GM18505 (cell line): ENCODE results near the gene ITPK1.

Source experiments
- ATAC-seq: cut with Tn5 transposase; IDR thresholded peaks from one replicate; pipeline ENCODE4 v1.9.1; 2021; ENCODE audit not compliant: unreplicated experiment
- POLR2A ChIP-seq: IDR thresholded peaks from 4 replicates; pipeline ENCODE4 v1.6.1; 2011; ENCODE audit warnings: borderline replicate concordance; ENCODE audit not compliant: insufficient read depth, insufficient read length; ENCODE audit errors: extremely low read depth

The ITPK1 gene

GRCh38 chr14:93017301-93017797, 98.4 kb downstream of the ITPK1 start:
- no peak for ATAC-seq

DNA sequence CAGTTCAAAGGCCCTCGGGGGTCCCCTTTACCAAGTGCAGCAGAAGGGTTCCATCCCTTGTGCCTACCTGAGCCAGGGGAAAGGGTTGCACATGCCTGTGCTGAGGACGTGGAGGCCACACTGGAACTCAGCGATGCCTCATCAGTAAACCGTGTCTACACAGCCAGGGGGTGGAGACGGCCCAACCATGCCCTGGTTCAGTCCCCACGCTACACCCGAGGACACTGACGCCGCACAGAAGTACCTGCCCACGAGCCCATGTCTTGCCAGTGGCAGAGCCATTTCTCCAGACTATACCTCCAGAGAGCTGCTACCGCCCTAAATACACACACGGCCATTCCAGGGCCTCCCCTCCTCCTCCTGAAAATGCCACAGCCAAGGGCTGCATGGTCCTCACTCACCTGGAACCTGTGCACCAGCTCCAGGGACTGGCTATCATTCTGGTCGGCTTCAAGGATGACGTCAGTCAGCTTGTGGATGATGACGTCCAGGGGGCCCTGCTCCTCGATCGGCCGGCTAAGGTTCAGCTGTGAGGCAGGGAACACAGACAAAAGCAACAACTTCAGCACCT, 99.4 kb downstream of the ITPK1 start:
- no peak for ATAC-seq
- no peak for TF ChIP-seq POLR2A

More at GRCh38 chr14:93017301-93017797, 98.4 kb downstream of the ITPK1 start:
- no peak for TF ChIP-seq POLR2A

DNA sequence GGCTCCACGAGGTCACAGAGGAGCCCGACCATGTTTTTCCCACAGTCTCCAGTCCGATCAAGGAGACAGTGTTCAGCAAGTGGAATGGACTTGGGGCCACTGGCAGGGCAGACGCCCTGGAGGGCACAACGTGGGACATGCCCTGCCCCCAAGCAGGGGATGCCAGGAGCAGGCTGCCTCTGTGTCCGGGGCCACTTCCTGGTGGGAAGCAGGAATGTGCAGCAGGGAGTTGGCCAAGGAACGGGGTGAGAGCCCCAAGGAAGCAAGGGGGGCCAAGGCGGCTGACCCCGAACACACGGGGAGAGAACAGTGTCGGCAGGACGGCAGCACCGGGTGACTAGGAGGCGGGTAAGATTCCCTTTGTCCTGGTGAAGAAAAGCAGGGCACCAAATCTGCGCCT, 100.2 kb downstream of the ITPK1 start:
- TF ChIP-seq POLR2A = no peak
- ATAC-seq = no peak

DNA sequence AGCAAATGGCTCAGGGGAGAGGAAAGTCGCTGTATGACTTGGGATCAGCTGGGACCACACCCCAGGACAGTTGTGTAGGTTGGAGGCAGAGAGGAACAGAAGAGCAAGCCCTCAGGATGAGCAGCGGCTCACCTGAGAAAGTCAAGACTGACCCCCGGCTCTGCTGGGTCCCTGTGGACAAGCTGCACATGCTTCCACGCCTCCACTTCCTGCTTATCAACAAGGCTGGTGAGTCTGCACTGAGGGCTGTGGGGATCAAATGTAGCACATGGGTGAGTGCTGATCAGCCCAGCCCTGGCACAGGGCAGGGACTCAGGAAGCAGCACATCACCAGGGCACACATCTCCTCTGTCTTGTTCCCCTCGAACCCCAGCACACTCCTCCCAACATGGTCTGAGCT, 100.7 kb downstream of the ITPK1 start:
- TF ChIP-seq POLR2A = no peak
- no peak for ATAC-seq

DNA sequence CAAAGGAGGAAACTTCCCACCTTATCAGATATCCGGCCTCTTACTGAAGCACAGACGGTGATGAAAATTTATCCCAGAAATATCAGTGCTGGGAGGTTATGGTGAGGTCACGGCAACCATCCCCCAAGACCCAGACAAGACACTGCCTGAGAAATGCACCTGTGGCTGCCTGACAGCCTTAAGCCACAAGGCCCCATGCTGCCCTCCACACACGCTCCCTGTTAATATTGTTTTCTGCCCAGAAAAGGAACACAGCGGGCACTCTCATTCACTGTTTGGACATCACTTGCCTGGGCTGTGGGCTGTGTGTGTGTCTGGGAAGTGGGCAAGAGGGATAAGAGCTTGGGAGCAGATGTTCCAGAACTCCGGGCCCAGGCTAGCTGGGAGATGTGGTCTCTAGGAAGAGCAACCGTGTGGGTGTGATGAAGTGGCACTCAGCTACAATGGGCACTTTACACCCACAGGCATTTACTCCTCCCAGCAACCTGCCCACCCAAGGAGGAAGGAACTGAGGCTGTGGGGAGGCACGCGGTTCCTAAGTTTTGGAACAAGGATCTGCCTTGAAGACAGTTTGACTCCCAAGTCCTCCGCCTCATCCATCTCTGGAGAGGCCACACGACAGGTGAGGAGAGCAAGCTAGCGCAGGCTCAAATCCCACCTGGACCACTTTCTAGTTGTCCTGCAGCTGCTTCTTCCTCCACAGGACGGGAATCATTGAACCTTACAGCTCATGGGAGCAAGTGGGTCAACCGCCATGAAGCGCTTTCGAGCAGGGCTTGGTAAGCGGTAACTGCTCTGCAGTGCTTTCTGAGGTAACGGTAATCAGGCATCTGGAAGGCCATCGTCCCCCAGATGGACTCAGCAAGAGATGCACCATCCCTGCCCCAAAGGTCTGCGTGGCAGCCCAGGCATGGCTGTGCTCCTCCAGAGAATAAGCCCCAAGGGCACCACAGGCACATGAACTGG, 101.4 kb downstream of the ITPK1 start:
- ATAC-seq = no peak
- no peak for TF ChIP-seq POLR2A

DNA sequence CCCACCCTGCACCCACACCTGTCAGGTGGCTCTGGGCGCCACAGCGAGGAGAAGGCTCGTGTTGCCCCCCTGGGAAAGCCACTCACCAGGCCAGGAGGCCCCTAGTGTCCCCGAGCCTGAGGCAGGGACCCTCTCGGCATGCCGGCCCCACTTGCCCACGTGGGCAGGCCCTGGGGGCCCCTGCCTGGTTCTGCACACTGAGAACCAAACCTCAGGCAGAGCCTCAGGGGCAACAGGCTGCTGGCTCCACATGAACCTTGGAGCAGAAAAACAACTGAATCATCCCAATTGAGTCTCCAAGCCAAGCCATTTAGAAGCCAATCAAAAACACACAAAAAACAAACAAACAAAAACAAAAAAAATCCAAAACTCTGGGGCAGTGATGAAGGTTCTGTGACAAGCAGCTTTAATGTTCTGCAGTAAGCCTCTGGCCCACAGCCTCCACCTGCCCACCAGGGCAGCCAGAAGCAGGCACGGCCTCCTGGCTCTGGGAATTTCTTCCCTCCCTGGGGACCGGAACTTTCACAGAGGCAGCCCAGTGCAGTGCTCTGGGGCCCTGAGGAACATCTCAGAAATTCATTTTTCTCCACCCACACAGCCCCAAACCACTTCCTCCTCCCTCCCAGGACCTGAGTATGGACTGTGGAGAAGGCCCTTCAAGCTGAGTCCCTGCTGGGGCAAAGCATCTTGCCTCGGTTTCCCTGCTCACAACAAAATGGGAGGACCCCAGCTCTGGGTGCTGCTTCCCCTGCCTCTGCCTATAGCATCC, 102.6 kb downstream of the ITPK1 start:
- ATAC-seq = no peak
- TF ChIP-seq POLR2A = no peak

- no peak for TF ChIP-seq POLR2A
- no peak for ATAC-seq
Measured at GRCh38 chr14:93012506-93012905, 103.2 kb downstream of the ITPK1 start.

- no peak for TF ChIP-seq POLR2A
- ATAC-seq = no peak
Measured at GRCh38 chr14:93011650-93012325, 103.9 kb downstream of the ITPK1 start.

GRCh38 chr14:93011141-93011529, 104.6 kb downstream of the ITPK1 start:
- no peak for TF ChIP-seq POLR2A
- no peak for ATAC-seq

DNA sequence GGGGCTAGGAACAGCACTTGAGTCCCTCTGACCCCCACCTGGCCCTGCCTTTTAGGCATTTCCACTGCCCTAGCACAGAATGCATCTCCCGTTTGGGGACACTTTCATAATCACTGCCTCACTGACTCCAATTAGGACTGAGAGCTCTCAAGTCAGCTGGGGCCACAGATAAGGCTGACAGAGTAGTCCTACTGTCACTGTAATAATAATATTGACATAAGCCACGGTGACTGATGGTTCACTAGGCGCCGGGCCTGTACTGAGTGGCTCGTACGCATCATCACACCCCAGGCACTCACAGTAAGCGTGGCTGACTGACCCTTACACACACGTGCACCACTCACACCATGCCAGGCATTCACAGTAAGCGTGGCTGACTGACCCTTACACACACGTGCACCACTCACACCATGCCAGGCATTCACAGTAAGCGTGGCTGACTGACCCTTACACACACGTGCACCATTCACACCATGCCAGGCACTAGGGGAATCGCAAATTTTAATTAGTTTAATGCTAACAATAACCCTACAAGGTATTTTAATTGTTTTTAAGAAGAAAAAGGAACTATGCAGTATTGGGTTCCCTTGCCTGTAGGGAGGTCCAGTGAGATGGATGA, 105.1 kb downstream of the ITPK1 start:
- no peak for TF ChIP-seq POLR2A
- no peak for ATAC-seq

DNA sequence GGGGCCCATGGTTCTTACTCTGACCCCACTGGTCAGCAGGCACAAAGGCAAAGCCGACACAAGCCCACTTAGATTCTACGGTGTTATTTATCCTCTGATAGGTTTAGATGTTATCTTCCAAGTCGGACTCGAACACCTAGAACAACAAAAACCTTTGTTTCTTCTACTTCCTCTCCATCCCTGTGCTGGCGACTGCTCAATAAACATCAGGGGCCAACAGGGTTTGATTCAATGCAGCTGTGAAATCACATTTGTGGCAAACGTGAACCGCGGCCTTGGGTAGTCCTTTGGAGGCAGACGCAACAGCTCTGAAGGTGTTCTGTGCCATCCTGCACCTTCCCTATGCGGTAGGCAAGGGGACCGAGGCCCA, 105.6 kb downstream of the ITPK1 start:
- TF ChIP-seq POLR2A = no peak
- no peak for ATAC-seq

- no peak for TF ChIP-seq POLR2A
- no peak for ATAC-seq
Measured at GRCh38 chr14:93009471-93010129, 106.1 kb downstream of the ITPK1 start.

- no peak for TF ChIP-seq POLR2A
Measured at GRCh38 chr14:93008381-93008780, 107.3 kb downstream of the ITPK1 start.

More at GRCh38 chr14:93008381-93008780, 107.3 kb downstream of the ITPK1 start:
- no peak for ATAC-seq
